Stomach (tissue), 4 donors: ENCODE measurements around the gene TM4SF18.

Source experiments
- POLR2A ChIP-seq, 4 donors: fragments of 450-650 bp; IDR thresholded peaks; one replicate each; pipeline ENCODE4 v1.6.1; 2016; ENCODE audit warnings: antibody characterized with exemption in 4 of 4, control low read depth in 2 of 4, mild to moderate bottlenecking in 1 of 4, moderate library complexity in 1 of 4
- POLR2AphosphoS5 ChIP-seq, 3 donors: sonication (generic); formaldehyde crosslinking; IDR thresholded peaks; one replicate each; pipeline ENCODE4 v1.6.1; 2016; ENCODE audit warnings: antibody characterized with exemption in 3 of 3
- TF ChIP-seq, protein P1 (sequence below), 7 experiments: fragments of 450-650 bp in 4 of 7; fragments of 200-600 bp in 3 of 7; sonication (generic) in 3 of 7; IDR thresholded peaks; one replicate each; pipeline ENCODE4 v1.5.1; 2016 to 2019; ENCODE audit warnings: antibody characterized with exemption in 7 of 7, control low read depth in 2 of 7, mild to moderate bottlenecking in 1 of 7

DNA sequence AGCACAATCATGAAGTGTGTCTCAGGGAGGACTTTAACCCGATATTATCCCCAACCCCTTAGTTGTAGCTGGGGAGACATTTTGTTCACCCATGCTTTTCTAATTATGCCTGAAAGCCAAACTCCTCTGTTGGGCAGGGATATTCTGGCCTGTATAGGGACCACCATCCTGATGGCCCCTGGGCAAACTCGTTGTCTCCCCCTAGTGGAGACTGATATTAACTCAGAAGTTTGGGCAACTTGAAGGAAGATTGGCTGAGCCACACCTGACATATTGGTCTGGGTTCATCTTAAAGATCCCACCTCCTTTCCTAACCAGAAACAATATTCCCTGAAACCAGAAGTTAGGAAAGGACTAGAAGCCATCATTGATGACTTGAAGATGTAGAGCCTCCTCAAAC is 42.3 kb downstream of the TM4SF18 start:
- TF ChIP-seq POLR2AphosphoS5 (IDR thresholded peaks at IDR 0.05) (no peak), POLR2A (IDR thresholded peaks at IDR 0.05) (no peak)
- TF ChIP-seq, protein P1, sequence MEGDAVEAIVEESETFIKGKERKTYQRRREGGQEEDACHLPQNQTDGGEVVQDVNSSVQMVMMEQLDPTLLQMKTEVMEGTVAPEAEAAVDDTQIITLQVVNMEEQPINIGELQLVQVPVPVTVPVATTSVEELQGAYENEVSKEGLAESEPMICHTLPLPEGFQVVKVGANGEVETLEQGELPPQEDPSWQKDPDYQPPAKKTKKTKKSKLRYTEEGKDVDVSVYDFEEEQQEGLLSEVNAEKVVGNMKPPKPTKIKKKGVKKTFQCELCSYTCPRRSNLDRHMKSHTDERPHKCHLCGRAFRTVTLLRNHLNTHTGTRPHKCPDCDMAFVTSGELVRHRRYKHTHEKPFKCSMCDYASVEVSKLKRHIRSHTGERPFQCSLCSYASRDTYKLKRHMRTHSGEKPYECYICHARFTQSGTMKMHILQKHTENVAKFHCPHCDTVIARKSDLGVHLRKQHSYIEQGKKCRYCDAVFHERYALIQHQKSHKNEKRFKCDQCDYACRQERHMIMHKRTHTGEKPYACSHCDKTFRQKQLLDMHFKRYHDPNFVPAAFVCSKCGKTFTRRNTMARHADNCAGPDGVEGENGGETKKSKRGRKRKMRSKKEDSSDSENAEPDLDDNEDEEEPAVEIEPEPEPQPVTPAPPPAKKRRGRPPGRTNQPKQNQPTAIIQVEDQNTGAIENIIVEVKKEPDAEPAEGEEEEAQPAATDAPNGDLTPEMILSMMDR (IDR thresholded peaks at IDR 0.05), result peak in 2 of 7 experiments; percentile 11 to 16
